GM23248 (cell line): ENCODE results near the gene PUS1.

Source experiments
- EZH2 ChIP-seq: fragments of 200-600 bp; sonication (generic); IDR thresholded peaks from 2 replicates; pipeline ENCODE4 v1.6.1; 2018; ENCODE audit warnings: antibody characterized with exemption, mild to moderate bottlenecking; ENCODE audit not compliant: insufficient read depth, poor library complexity, severe bottlenecking
- EZH2phosphoT487 ChIP-seq: fragments of 200-600 bp; sonication (generic); IDR thresholded peaks from 2 replicates; pipeline ENCODE4 v1.6.1; 2018; ENCODE audit warnings: antibody characterized with exemption, moderate library complexity, mild to moderate bottlenecking, low read depth; ENCODE audit not compliant: insufficient read depth

- no peak for TF ChIP-seq EZH2
- TF ChIP-seq EZH2phosphoT487: no peak
Observed at GRCh38 chr12:131983026-131983425, 54.0 kb downstream of the PUS1 start.
